ENCODE results near the gene RUNDC3A.

The RUNDC3A gene

GRCh38 chr17:44283344-44284023 is 24.9 kb upstream of the RUNDC3A start:
- DNase-seq (ENCODE audit: low read depth in 2 of 2, low spot score in 1 of 2): no peak

- DNase-seq (ENCODE audit: low read depth in 2 of 2, low spot score in 1 of 2): no peak
Measured at GRCh38 chr17:44284024-44284400, 24.4 kb upstream of the RUNDC3A start.

- no peak for DNase-seq (ENCODE audit: low read depth in 2 of 2, low spot score in 1 of 2)
Measured at GRCh38 chr17:44287651-44288050, 20.8 kb upstream of the RUNDC3A start.

- DNase-seq (ENCODE audit: low read depth in 2 of 2, low spot score in 1 of 2): no peak
Measured at GRCh38 chr17:44293509-44294226, 14.7 kb upstream of the RUNDC3A start.

GRCh38 chr17:44297975-44298374 is 10.4 kb upstream of the RUNDC3A start:
- no peak for DNase-seq (ENCODE audit: low read depth in 2 of 2, low spot score in 1 of 2)

GRCh38 chr17:44304651-44305050 is 3.8 kb upstream of the RUNDC3A start:
- no peak for DNase-seq (ENCODE audit: low read depth in 2 of 2, low spot score in 1 of 2)

GRCh38 chr17:44307387-44308186 is 814 bp upstream of the RUNDC3A start:
- DNase-seq (ENCODE audit: low read depth in 2 of 2, low spot score in 1 of 2): no peak

GRCh38 chr17:44308865-44309264 is 464 bp downstream of the RUNDC3A start:
- no peak for DNase-seq (ENCODE audit: low read depth in 2 of 2, low spot score in 1 of 2)

- DNase-seq (ENCODE audit: low read depth in 2 of 2, low spot score in 1 of 2): no peak
Measured at GRCh38 chr17:44309472-44309871, 1.1 kb downstream of the RUNDC3A start.

- no peak for DNase-seq (ENCODE audit: low read depth in 2 of 2, low spot score in 1 of 2)
Measured at GRCh38 chr17:44310188-44310587, 1.8 kb downstream of the RUNDC3A start.

- no peak for DNase-seq (ENCODE audit: low read depth in 2 of 2, low spot score in 1 of 2)
Measured at GRCh38 chr17:44310609-44311376, 2.4 kb downstream of the RUNDC3A start.

GRCh38 chr17:44311562-44312181 is 3.3 kb downstream of the RUNDC3A start:
- DNase-seq (ENCODE audit: low read depth in 2 of 2, low spot score in 1 of 2): no peak

- DNase-seq (ENCODE audit: low read depth in 2 of 2, low spot score in 1 of 2): no peak
Measured at GRCh38 chr17:44312396-44313104, 4.1 kb downstream of the RUNDC3A start.

- no peak for DNase-seq (ENCODE audit: low read depth in 2 of 2, low spot score in 1 of 2)
Measured at GRCh38 chr17:44314031-44314430, 5.6 kb downstream of the RUNDC3A start.

- DNase-seq (ENCODE audit: low read depth in 2 of 2, low spot score in 1 of 2): no peak
Measured at GRCh38 chr17:44314524-44314868, 6.1 kb downstream of the RUNDC3A start.

- DNase-seq (ENCODE audit: low read depth in 2 of 2, low spot score in 1 of 2): no peak
Measured at GRCh38 chr17:44314869-44315661, 6.7 kb downstream of the RUNDC3A start.

- no peak for DNase-seq (ENCODE audit: low read depth in 2 of 2, low spot score in 1 of 2)
Measured at GRCh38 chr17:44315760-44316731, 7.6 kb downstream of the RUNDC3A start.

- DNase-seq (ENCODE audit: low read depth in 2 of 2, low spot score in 1 of 2): no peak
Measured at GRCh38 chr17:44317545-44317944, 9.1 kb downstream of the RUNDC3A start.

Measured in stimulated activated CD8-positive, alpha-beta memory T cell treated with anti-CD3 and anti-CD28 coated beads, Interleukin-4, amount 100 ng/mL, for 4 hours (primary cell).